Common myeloid progenitor, CD34-positive (primary cell): ENCODE results near the gene PPFIA4.

Experiments used
- CTCF ChIA-PET: fragments of 350-600 bp; sonication (Branson Sonifier 250); formaldehyde crosslinking; loops from one replicate; lab custom pipeline; 2021; ENCODE audit warnings: antibody characterized with exemption; lab: Charles Lee
- POLR2A ChIA-PET: fragments of 350-600 bp; sonication (Branson Sonifier 250); formaldehyde crosslinking; loops from one replicate; lab custom pipeline; 2021; ENCODE audit warnings: antibody characterized with exemption; lab: Charles Lee
- DNase-seq, 3 donors: peaks; one replicate each; pipeline versions ENCODE4 v3.0.0 to v3.0.0-alpha.2; 2013
- H3K27ac ChIP-seq, 2 experiments: 1 replicate in 1 of 2; 2 replicates in 1 of 2; pipeline ENCODE4 v1.7.0; 2013; ENCODE audit warnings: inconsistent platforms in 2 of 2, low read length in 2 of 2, mild to moderate bottlenecking in 2 of 2, low read depth in 1 of 2, moderate library complexity in 1 of 2; ENCODE audit not compliant: severe bottlenecking in 2 of 2, insufficient read depth in 1 of 2, poor library complexity in 1 of 2
- H3K27me3 ChIP-seq, 5 experiments: replicated peaks in 2 of 5; 1 replicate in 3 of 5; 2 replicates in 2 of 5; pipeline versions ENCODE4 v1.6.1 to v1.7.0; 2013; ENCODE audit warnings: low read length in 4 of 5, mild to moderate bottlenecking in 2 of 5, moderate library complexity in 2 of 5, inconsistent platforms in 1 of 5; ENCODE audit not compliant: insufficient read depth in 5 of 5, control insufficient read depth in 4 of 5
- H3K36me3 ChIP-seq, 4 experiments: 1 replicate in 2 of 4; 2 replicates in 2 of 4; pipeline versions ENCODE4 v1.6.1 to v1.7.0; 2013; ENCODE audit warnings: low read length in 3 of 4, control low read depth in 1 of 4, mild to moderate bottlenecking in 1 of 4; ENCODE audit not compliant: control insufficient read depth in 4 of 4, insufficient read depth in 4 of 4
- H3K4me1 ChIP-seq, 4 experiments: 1 replicate in 3 of 4; 2 replicates in 1 of 4; pipeline versions ENCODE4 v1.6.1 to v1.7.1; 2013; ENCODE audit warnings: low read length in 3 of 4, mild to moderate bottlenecking in 3 of 4, control low read depth in 1 of 4, inconsistent platforms in 1 of 4, moderate library complexity in 1 of 4; ENCODE audit not compliant: control insufficient read depth in 4 of 4, insufficient read depth in 4 of 4; ENCODE audit errors: control extremely low read depth in 1 of 4
- H3K4me3 ChIP-seq, 7 experiments: 1 replicate in 4 of 7; 2 replicates in 3 of 7; pipeline versions ENCODE4 v1.5.1 to v1.7.0; 2013; ENCODE audit warnings: mild to moderate bottlenecking in 7 of 7, low read length in 6 of 7, moderate library complexity in 6 of 7, inconsistent platforms in 2 of 7, low read depth in 2 of 7, control low read depth in 1 of 7; ENCODE audit not compliant: insufficient read depth in 4 of 7, control insufficient read depth in 1 of 7; ENCODE audit errors: extremely low read depth in 1 of 7
- H3K9me3 ChIP-seq, 5 experiments: 1 replicate in 4 of 5; 2 replicates in 1 of 5; pipeline versions ENCODE4 v1.6.1 to v1.7.1; 2013; ENCODE audit warnings: low read length in 4 of 5, mild to moderate bottlenecking in 2 of 5, inconsistent platforms in 1 of 5, low read depth in 1 of 5, moderate library complexity in 1 of 5; ENCODE audit not compliant: control insufficient read depth in 4 of 5, insufficient read depth in 2 of 5; ENCODE audit errors: control extremely low read depth in 1 of 5
- WGBS: methylation state at CpG from one replicate; pipeline ENCODE4 v1.1.5; 2013; ENCODE audit not compliant: insufficient coverage; 5-methylcytosine and 5-hydroxymethylcytosine counted together

PPFIA4 gene

GRCh38 chr1:203082571-203083462 is 56.5 kb downstream of the PPFIA4 start:
- no peaks in the 10 kb centered on the region for H3K9me3 ChIP-seq
- DNase-seq, result no peak
- H3K27ac ChIP-seq, result no peak overlapping the region
- H3K27me3 ChIP-seq, result peaks cover 0 to 12% (median 0%) of the 10 kb centered on the region in 5 experiments
- H3K36me3 ChIP-seq, result no peaks in the 10 kb centered on the region
- ChIA-PET POLR2A (interaction anchor here (0.6 kb wide), 1 partner anchor 159 kb away, joined by 3 read pairs; no protein-coding TSS in a partner anchor), CTCF (interaction anchor here (0.9 to 2.7 kb wide), 8 partner anchors 16 to 96 kb away, joined by 3 to 8 read pairs (median 4); no protein-coding TSS in a partner anchor)
- WGBS, result 84% methylated on average over 6 of the region's 11 CpGs
- H3K4me1 ChIP-seq, result peaks cover 0 to 7% (median 4%) of the 10 kb centered on the region in 4 experiments
- peak overlapping the region in 2 of 7 experiments; percentile 6 to 7 for H3K4me3 ChIP-seq

- Histone ChIP-seq H3K27ac (no peak overlapping the region), H3K4me3 (no peak overlapping the region), H3K4me1 (peaks cover 0 to 7% (median 4%) of the 10 kb centered on the region in 4 experiments), H3K36me3 (no peaks in the 10 kb centered on the region), H3K9me3 (no peaks in the 10 kb centered on the region), H3K27me3 (peaks cover 0 to 12% (median 0%) of the 10 kb centered on the region in 5 experiments)
- CTCF ChIA-PET, result interaction anchor here (1.2 to 2.7 kb wide), 6 partner anchors 18 to 95 kb away, joined by 3 to 8 read pairs (median 4); no protein-coding TSS in a partner anchor
- WGBS, result 97% methylated on average over 11 of the region's 11 CpGs
- POLR2A ChIA-PET, result no interaction called here
- DNase-seq, result no peak
These were observed 57.2 kb downstream of the PPFIA4 start for GRCh38 chr1:203083463-203083921.

- Histone ChIP-seq H3K4me1 (peaks cover 0 to 7% (median 4%) of the 10 kb centered on the region in 4 experiments), H3K27me3 (peaks cover 0 to 12% (median 0%) of the 10 kb centered on the region in 5 experiments), H3K4me3 (no peak overlapping the region), H3K27ac (no peak overlapping the region), H3K9me3 (no peaks in the 10 kb centered on the region), H3K36me3 (no peaks in the 10 kb centered on the region)
- ChIA-PET POLR2A (no interaction called here), CTCF (interaction anchor here (0.7 to 2.7 kb wide), 11 partner anchors 9 to 182 kb away, joined by 3 to 8 read pairs (median 4); no protein-coding TSS in a partner anchor)
- peak in 1 of 3 donors; percentile 17 for DNase-seq
- WGBS, result 93% methylated on average over 14 of the region's 14 CpGs
These were observed 58.6 kb downstream of the PPFIA4 start for GRCh38 chr1:203084588-203085527.

GRCh38 chr1:203085528-203086406 is 59.5 kb downstream of the PPFIA4 start, which contains the start of gene MYOG:
TSS of gene MYOG (minus strand) at chr1:203086012. CDS start at chr1:203085961, 51 bp downstream.
- ChIA-PET CTCF (interaction anchor here (0.9 to 2.7 kb wide), 4 partner anchors 10 to 46 kb away, joined by 3 to 8 read pairs (median 4); no protein-coding TSS in a partner anchor), POLR2A (no interaction called here)
- Histone ChIP-seq H3K27ac (no peak within 1 kb of the TSS), H3K9me3 (no peaks in the 10 kb centered on the region), H3K36me3 (no peaks in the 10 kb centered on the region), H3K4me3 (no peak within 1 kb of the TSS), H3K27me3 (peaks cover 0 to 6% (median 0%) of the 10 kb centered on the region in 5 experiments), H3K4me1 (peaks cover 0 to 7% (median 4%) of the 10 kb centered on the region in 4 experiments)
- 91% methylated on average over 28 of the region's 36 CpGs for WGBS
- no peak for DNase-seq

GRCh38 chr1:203086992-203087763 is 60.9 kb downstream of the PPFIA4 start:
- no peaks in the 10 kb centered on the region for H3K36me3 ChIP-seq
- no peak for DNase-seq
- 91% methylated on average over 10 of the region's 11 CpGs for WGBS
- H3K27ac ChIP-seq, result no peak overlapping the region
- peaks cover 0 to 5% (median 0%) of the 10 kb centered on the region in 5 experiments for H3K27me3 ChIP-seq
- H3K9me3 ChIP-seq, result no peaks in the 10 kb centered on the region
- H3K4me1 ChIP-seq, result peaks cover 0 to 7% (median 4%) of the 10 kb centered on the region in 4 experiments
- H3K4me3 ChIP-seq, result no peak overlapping the region
- POLR2A ChIA-PET, result no interaction called here
- CTCF ChIA-PET, result interaction anchor here (1.5 kb wide), 1 partner anchor 12 kb away, joined by 4 read pairs; no protein-coding TSS in a partner anchor
